Stimulated activated CD8-positive, alpha-beta memory T cell treated with anti-CD3 and anti-CD28 coated beads, Interleukin-12 subunit alpha, Interleukin-12 subunit beta, amount 100 ng/mL, for 24 hours (primary cell): ENCODE data around the gene ZNF33A.
A peak's percentile ranks its signal among the peaks of the same experiment; 100 is the strongest.
"Not testable (repeated sequence)": the region's sequence is repeated elsewhere in the genome, so short reads cannot be mapped to it uniquely, and the experiment has no call there.

Source experiments
- DNase-seq: peaks from one replicate; pipeline ENCODE4 v3.0.0-alpha.2; 2020; ENCODE audit errors: extremely low read depth

ZNF33A gene

GRCh38 chr10:38010119-38010903 lies at the start of gene ZNF33A:
TSS of gene ZNF33A (plus strand) at chr10:38010675. CDS start at chr10:38012342, 1,667 bp downstream.
- peak; percentile 76 for DNase-seq

GRCh38 chr10:37965006-37965405 lies 45.5 kb upstream of the ZNF33A start:
- no peak for DNase-seq

- no peak for DNase-seq
These were observed 38.1 kb upstream of the ZNF33A start for GRCh38 chr10:37972396-37972795.

- DNase-seq: no peak
These were observed 35.0 kb upstream of the ZNF33A start for GRCh38 chr10:37975401-37975991.

- DNase-seq: peak; percentile 90
These were observed 34.2 kb upstream of the ZNF33A start, which contains the start of gene ZNF25 for GRCh38 chr10:37976091-37976879. TSS of gene ZNF25 (minus strand) at chr10:37976647. CDS start at chr10:37971722, 4,925 bp downstream.

GRCh38 chr10:37976880-37977203 lies 33.6 kb upstream of the ZNF33A start:
- DNase-seq: no peak

- DNase-seq: no peak
These were observed 18.8 kb upstream of the ZNF33A start for GRCh38 chr10:37991655-37992054.

GRCh38 chr10:37992083-37992482 lies 18.4 kb upstream of the ZNF33A start:
- DNase-seq: no peak

- DNase-seq: not testable (repeated sequence)
These were observed 11.6 kb upstream of the ZNF33A start for GRCh38 chr10:37998920-37999319.

- not testable (repeated sequence) for DNase-seq
These were observed 10.0 kb upstream of the ZNF33A start for GRCh38 chr10:38000474-38000873.

- no peak for DNase-seq
These were observed 7.4 kb upstream of the ZNF33A start for GRCh38 chr10:38003026-38003425.

GRCh38 chr10:38003588-38003987 lies 6.9 kb upstream of the ZNF33A start:
- no peak for DNase-seq

- DNase-seq: no peak
These were observed 2.9 kb upstream of the ZNF33A start for GRCh38 chr10:38007551-38007950.

- no peak for DNase-seq
These were observed 2.5 kb upstream of the ZNF33A start for GRCh38 chr10:38007991-38008390.

- DNase-seq: no peak
These were observed 5.9 kb downstream of the ZNF33A start for GRCh38 chr10:38016354-38016753.

GRCh38 chr10:38019124-38019523 lies 8.6 kb downstream of the ZNF33A start:
- DNase-seq: not testable (repeated sequence)

- DNase-seq: no peak
These were observed 14.8 kb downstream of the ZNF33A start for GRCh38 chr10:38025283-38025682.

GRCh38 chr10:38027986-38028385 lies 17.5 kb downstream of the ZNF33A start:
- DNase-seq: no peak

GRCh38 chr10:38032886-38033285 lies 22.4 kb downstream of the ZNF33A start:
- no peak for DNase-seq

GRCh38 chr10:38038107-38038931 lies 27.8 kb downstream of the ZNF33A start:
- DNase-seq: no peak

- no peak for DNase-seq
These were observed 28.4 kb downstream of the ZNF33A start for GRCh38 chr10:38038932-38039245.

GRCh38 chr10:38043516-38043915 lies 33.0 kb downstream of the ZNF33A start:
- no peak for DNase-seq
